ENCODE data around the gene PCDHGA4. TPM values are rescaled to one million over a fixed set of nuclear protein-coding genes. Genes with fewer than 3 reads are reported as not detected.

PCDHGA4 gene
- total RNA-seq, 4 donors from 2014 or later: 1.3 to 5.4 (median 1.5) TPM

- peak overlapping the region in 2 of 4 donors; percentile 29 to 41 for H3K4me3 ChIP-seq
- DNase-seq (no peak), ATAC-seq (no peak)
- peaks cover 14 to 15% of the 10 kb centered on the region in 2 donors for H3K4me1 ChIP-seq
- peaks cover 0 to 4% (median 0%) of the 10 kb centered on the region in 3 donors for H3K27me3 ChIP-seq
- TF ChIP-seq, protein P1, sequence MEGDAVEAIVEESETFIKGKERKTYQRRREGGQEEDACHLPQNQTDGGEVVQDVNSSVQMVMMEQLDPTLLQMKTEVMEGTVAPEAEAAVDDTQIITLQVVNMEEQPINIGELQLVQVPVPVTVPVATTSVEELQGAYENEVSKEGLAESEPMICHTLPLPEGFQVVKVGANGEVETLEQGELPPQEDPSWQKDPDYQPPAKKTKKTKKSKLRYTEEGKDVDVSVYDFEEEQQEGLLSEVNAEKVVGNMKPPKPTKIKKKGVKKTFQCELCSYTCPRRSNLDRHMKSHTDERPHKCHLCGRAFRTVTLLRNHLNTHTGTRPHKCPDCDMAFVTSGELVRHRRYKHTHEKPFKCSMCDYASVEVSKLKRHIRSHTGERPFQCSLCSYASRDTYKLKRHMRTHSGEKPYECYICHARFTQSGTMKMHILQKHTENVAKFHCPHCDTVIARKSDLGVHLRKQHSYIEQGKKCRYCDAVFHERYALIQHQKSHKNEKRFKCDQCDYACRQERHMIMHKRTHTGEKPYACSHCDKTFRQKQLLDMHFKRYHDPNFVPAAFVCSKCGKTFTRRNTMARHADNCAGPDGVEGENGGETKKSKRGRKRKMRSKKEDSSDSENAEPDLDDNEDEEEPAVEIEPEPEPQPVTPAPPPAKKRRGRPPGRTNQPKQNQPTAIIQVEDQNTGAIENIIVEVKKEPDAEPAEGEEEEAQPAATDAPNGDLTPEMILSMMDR (IDR thresholded peaks at IDR 0.05 in 4 of 5, conservative IDR thresholded peaks at IDR 0.05 in 1 of 5): no peak
- no peak for TF ChIP-seq POLR2A (IDR thresholded peaks at IDR 0.05)
- peaks cover 0 to 4% of the 10 kb centered on the region in 2 donors for H3K36me3 ChIP-seq
- intact Hi-C loops (cut with DNase I; ENCODE audit: low total_unique reads): no loop called here
- in situ Hi-C loops (cut with MboI; ENCODE audit: low sequenced_read_pairs in 4 of 4): no loop called here
- peaks cover 0 to 6% (median 0%) of the 10 kb centered on the region in 3 donors for H3K9me3 ChIP-seq
- H3K27ac ChIP-seq: no peak overlapping the region
Observed at GRCh38 chr5:141403387-141403786, 48.6 kb downstream of the PCDHGA4 start.

Other genes with a start within 250 kb of the PCDHGA4 start
- 1 to 10 TPM in 3 of 4 donors, under 1 TPM in 1; 1.00 to 3.0 (median 1.8) TPM for gene PCDHB4, start 233.2 kb upstream of the PCDHGA4 start, total RNA-seq
- 1 to 10 TPM in 1 of 4 donors, under 1 TPM in 3; 0.38 to 1.5 (median 0.91) TPM for gene PCDHB5, start 219.8 kb upstream of the PCDHGA4 start, total RNA-seq
- under 1 TPM in 3 of 4 donors, not detected in 1; 0.09 to 0.46 (median 0.19) TPM for gene PCDHB6, start 205.0 kb upstream of the PCDHGA4 start, total RNA-seq
- under 1 TPM; 0.07 to 0.75 (median 0.20) TPM for gene PCDHB7, start 182.4 kb upstream of the PCDHGA4 start, total RNA-seq
- gene PCDHB8, start 177.2 kb upstream of the PCDHGA4 start, total RNA-seq: under 1 TPM in 2 of 4 donors, not detected in 2; 0.16 to 0.20 TPM
- 1 to 10 TPM in 3 of 4 donors, under 1 TPM in 1; 0.87 to 2.5 (median 1.7) TPM for gene PCDHB16, start 172.6 kb upstream of the PCDHGA4 start, total RNA-seq
- 1 to 10 TPM in 1 of 4 donors, under 1 TPM in 3; 0.15 to 3.0 (median 0.71) TPM for gene PCDHB9, start 167.9 kb upstream of the PCDHGA4 start, total RNA-seq
- gene PCDHB10, start 162.7 kb upstream of the PCDHGA4 start, total RNA-seq: under 1 TPM; 0.23 to 0.61 (median 0.54) TPM
- gene PCDHB11, start 155.4 kb upstream of the PCDHGA4 start, total RNA-seq: 1 to 10 TPM in 1 of 4 donors, under 1 TPM in 3; 0.05 to 1.1 (median 0.53) TPM
- gene PCDHB12, start 146.3 kb upstream of the PCDHGA4 start, total RNA-seq: 1 to 10 TPM in 1 of 4 donors, under 1 TPM in 3; 0.41 to 1.1 (median 0.59) TPM
- gene PCDHB13, start 141.1 kb upstream of the PCDHGA4 start, total RNA-seq: 1 to 10 TPM in 1 of 4 donors, under 1 TPM in 3; 0.40 to 2.1 (median 0.69) TPM
- 1 to 10 TPM in 1 of 4 donors, under 1 TPM in 3; 0.62 to 1.9 (median 0.76) TPM for gene PCDHB14, start 131.7 kb upstream of the PCDHGA4 start, total RNA-seq
- 1 to 10 TPM in 1 of 4 donors, under 1 TPM in 3; 0.33 to 1.2 (median 0.52) TPM for gene PCDHB15, start 109.6 kb upstream of the PCDHGA4 start, total RNA-seq
- under 1 TPM in 1 of 4 donors, not detected in 3; 0.49 TPM for gene SLC25A2, start 51.0 kb upstream of the PCDHGA4 start, total RNA-seq
- gene TAF7, start 34.2 kb upstream of the PCDHGA4 start, total RNA-seq: 10 to 100 TPM; 60.9 to 91.2 (median 79.8) TPM
- under 1 TPM; 0.65 to 0.97 (median 0.71) TPM for gene PCDHGA1, start 24.5 kb upstream of the PCDHGA4 start, total RNA-seq
- 1 to 10 TPM in 2 of 4 donors, under 1 TPM in 2; 0.66 to 1.5 (median 1.2) TPM for gene PCDHGA2, start 16.3 kb upstream of the PCDHGA4 start, total RNA-seq
- 1 to 10 TPM; 1.5 to 2.8 (median 2.0) TPM for gene PCDHGA3, start 11.2 kb upstream of the PCDHGA4 start, total RNA-seq
- 1 to 10 TPM in 1 of 4 donors, under 1 TPM in 3; 0.20 to 1.1 (median 0.74) TPM for gene PCDHGB1, start 4.9 kb upstream of the PCDHGA4 start, total RNA-seq
- gene PCDHGB2, start 5.0 kb downstream of the PCDHGA4 start, total RNA-seq: 1 to 10 TPM in 3 of 4 donors, under 1 TPM in 1; 0.55 to 3.4 (median 1.9) TPM
- 1 to 10 TPM in 2 of 4 donors, under 1 TPM in 2; 0.07 to 1.8 (median 0.93) TPM for gene PCDHGA5, start 9.1 kb downstream of the PCDHGA4 start, total RNA-seq
- gene PCDHGB3, start 15.2 kb downstream of the PCDHGA4 start, total RNA-seq: 1 to 10 TPM in 3 of 4 donors, under 1 TPM in 1; 0.29 to 2.0 (median 1.2) TPM
- 1 to 10 TPM in 3 of 4 donors, under 1 TPM in 1; 0.83 to 1.6 (median 1.6) TPM for gene PCDHGA6, start 18.9 kb downstream of the PCDHGA4 start, total RNA-seq
- gene PCDHGA7, start 27.7 kb downstream of the PCDHGA4 start, total RNA-seq: 1 to 10 TPM; 1.3 to 2.4 (median 1.9) TPM
- 1 to 10 TPM in 3 of 4 donors, under 1 TPM in 1; 0.88 to 2.1 (median 1.3) TPM for gene PCDHGB4, start 32.7 kb downstream of the PCDHGA4 start, total RNA-seq
- 1 to 10 TPM in 2 of 4 donors, under 1 TPM in 2; 0.82 to 1.8 (median 1.2) TPM for gene PCDHGA8, start 37.6 kb downstream of the PCDHGA4 start, total RNA-seq
- gene PCDHGB5, start 42.9 kb downstream of the PCDHGA4 start, total RNA-seq: 1 to 10 TPM; 3.0 to 6.3 (median 4.4) TPM
- 1 to 10 TPM in 3 of 4 donors, under 1 TPM in 1; 0.95 to 4.0 (median 1.5) TPM for gene PCDHGA9, start 47.8 kb downstream of the PCDHGA4 start, total RNA-seq
- gene PCDHGB6, start 53.0 kb downstream of the PCDHGA4 start, total RNA-seq: 1 to 10 TPM; 1.4 to 4.6 (median 2.9) TPM
- gene PCDHGA10, start 58.0 kb downstream of the PCDHGA4 start, total RNA-seq: 1 to 10 TPM in 3 of 4 donors, under 1 TPM in 1; 0.80 to 2.4 (median 1.2) TPM
- 1 to 10 TPM; 3.0 to 5.7 (median 3.3) TPM for gene PCDHGB7, start 62.7 kb downstream of the PCDHGA4 start, total RNA-seq
- gene PCDHGA11, start 66.0 kb downstream of the PCDHGA4 start, total RNA-seq: 1 to 10 TPM; 1.2 to 3.3 (median 1.3) TPM
- gene PCDHGA12, start 75.5 kb downstream of the PCDHGA4 start, total RNA-seq: 1 to 10 TPM; 1.1 to 5.4 (median 1.7) TPM
- 10 to 100 TPM; 11.8 to 14.5 (median 13.8) TPM for gene PCDHGC3, start 120.9 kb downstream of the PCDHGA4 start, total RNA-seq
- gene PCDHGC4, start 130.0 kb downstream of the PCDHGA4 start, total RNA-seq: 10 to 100 TPM in 1 of 4 donors, 1 to 10 TPM in 1, under 1 TPM in 1, not detected in 1; 0.31 to 20.4 (median 1.7) TPM
- 1 to 10 TPM in 1 of 4 donors, under 1 TPM in 2, not detected in 1; 0.16 to 1.5 (median 0.36) TPM for gene PCDHGC5, start 134.1 kb downstream of the PCDHGA4 start, total RNA-seq